Activated CD4-positive, alpha-beta T cell treated with anti-CD3 and anti-CD28 coated beads, Interleukin-2, amount 10 ng/mL, durations not matched to agents 24 days and 14 days (primary cell): ENCODE measurements around the gene IGF1R. TPM values are rescaled to one million over a fixed set of nuclear protein-coding genes. Genes with fewer than 3 reads are reported as not detected.

Source experiments
- DNase-seq: peaks from one replicate; pipeline ENCODE4 v3.0.0; 2022
- H3K27ac Mint-ChIP-seq: one replicate; pipeline ENCODE4 v1.8.0; 2022; ENCODE audit warnings: mild to moderate bottlenecking, mixed read lengths
- H3K27me3 Mint-ChIP-seq: one replicate; pipeline ENCODE4 v1.8.0; 2022; ENCODE audit warnings: mixed read lengths
- H3K36me3 Mint-ChIP-seq: one replicate; pipeline ENCODE4 v1.8.0; 2022; ENCODE audit warnings: low read depth, mild to moderate bottlenecking, mixed read lengths
- H3K4me1 Mint-ChIP-seq: one replicate; pipeline ENCODE4 v1.8.0; 2021; ENCODE audit warnings: mixed read lengths
- H3K4me3 Mint-ChIP-seq: one replicate; pipeline ENCODE4 v1.8.0; 2022; ENCODE audit warnings: mild to moderate bottlenecking, moderate library complexity, mixed read lengths
- H3K9me3 Mint-ChIP-seq: one replicate; pipeline ENCODE4 v1.8.0; 2021; ENCODE audit warnings: mixed read lengths
- intact Hi-C: fragments of 100-400 bp; cut with micrococcal nuclease; formaldehyde crosslinking; loops from one replicate; pipeline ENCODE4 v1.15.1; 2023
- total RNA-seq: library from RNA; stranded (reverse); gene quantifications from 2 replicates; pipeline ENCODE4 v1.2.3, GENCODE V29; 2022

The IGF1R gene
- total RNA-seq, 1 donor from 2014 or later: 35.3 TPM

DNA sequence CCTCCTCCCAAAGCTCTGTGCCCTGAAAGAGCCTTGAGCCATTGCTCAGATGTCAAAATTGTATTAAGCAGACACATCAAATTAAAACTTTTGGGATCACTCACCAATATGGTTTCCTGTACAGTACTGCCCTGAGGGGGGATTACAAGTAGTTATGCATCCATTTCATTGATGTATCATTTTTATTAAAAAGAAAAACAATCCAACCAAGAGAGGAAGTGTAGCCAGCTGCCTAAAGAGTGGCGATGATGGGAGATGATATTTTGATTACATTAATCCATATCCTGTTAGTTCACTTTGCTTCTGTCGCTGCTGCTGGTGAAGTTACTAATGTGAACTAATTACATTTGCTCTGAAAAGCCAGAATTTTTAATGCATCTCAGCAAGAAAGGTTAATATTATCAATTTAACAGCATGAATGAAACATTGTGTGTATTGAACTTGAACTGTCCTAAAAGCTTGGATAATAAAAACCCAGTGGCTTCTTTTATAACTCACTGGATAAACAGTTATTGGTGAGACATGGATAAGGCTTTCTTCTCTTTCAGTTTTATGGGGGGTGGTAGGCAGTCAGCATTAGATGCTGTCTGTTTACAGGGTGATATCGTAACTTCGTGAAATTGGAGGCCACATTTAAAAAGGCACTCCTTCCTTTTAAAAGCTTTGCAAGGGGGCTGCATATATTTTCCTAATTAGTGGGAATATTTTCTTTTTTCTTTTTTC lies 87.7 kb downstream of the IGF1R start:
- no peaks in the 10 kb centered on the region for H3K27me3 Mint-ChIP-seq
- no peak for DNase-seq
- intact Hi-C loops: no loop called here
- H3K4me3 Mint-ChIP-seq: no peak overlapping the region
- no peaks in the 10 kb centered on the region for H3K36me3 Mint-ChIP-seq
- no peak overlapping the region for H3K27ac Mint-ChIP-seq
- peaks cover 36% of the 10 kb centered on the region for H3K4me1 Mint-ChIP-seq
- H3K9me3 Mint-ChIP-seq: no peaks in the 10 kb centered on the region

DNA sequence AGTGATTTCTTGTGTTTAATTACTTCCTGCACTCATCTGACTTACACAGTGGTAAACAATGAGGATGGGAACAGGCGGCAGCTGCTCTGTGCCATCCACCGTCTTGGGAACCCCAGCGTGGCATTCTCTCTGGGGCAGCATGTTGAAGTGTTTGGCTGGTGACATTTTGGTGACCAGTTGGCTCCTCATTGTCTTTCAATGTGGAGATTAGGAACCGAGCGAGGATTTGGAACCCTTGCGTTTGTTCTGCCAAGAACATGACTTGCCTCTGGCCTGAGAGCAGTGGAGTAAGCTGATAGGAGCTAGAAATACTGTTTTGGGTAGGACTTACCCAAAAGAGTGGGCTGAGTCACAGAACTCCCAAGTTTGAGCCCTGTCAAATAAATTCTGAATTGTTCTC lies 88.8 kb downstream of the IGF1R start:
- Mint-ChIP-seq H3K9me3 (no peaks in the 10 kb centered on the region), H3K27ac (no peak overlapping the region), H3K36me3 (no peaks in the 10 kb centered on the region), H3K4me3 (no peak overlapping the region), H3K27me3 (no peaks in the 10 kb centered on the region), H3K4me1 (peaks cover 36% of the 10 kb centered on the region)
- no peak for DNase-seq
- intact Hi-C loops: no loop called here

- Mint-ChIP-seq H3K4me1 (peaks cover 36% of the 10 kb centered on the region), H3K36me3 (no peaks in the 10 kb centered on the region), H3K27me3 (no peaks in the 10 kb centered on the region), H3K4me3 (no peak overlapping the region), H3K9me3 (no peaks in the 10 kb centered on the region), H3K27ac (no peak overlapping the region)
- no peak for DNase-seq
- intact Hi-C loops: no loop called here
Measured at GRCh38 chr15:98737721-98738120, 89.4 kb downstream of the IGF1R start.

GRCh38 chr15:98738689-98739401 lies 90.5 kb downstream of the IGF1R start:
- Mint-ChIP-seq H3K36me3 (no peaks in the 10 kb centered on the region), H3K4me1 (peaks cover 37% of the 10 kb centered on the region), H3K27ac (no peak overlapping the region), H3K9me3 (no peaks in the 10 kb centered on the region), H3K27me3 (no peaks in the 10 kb centered on the region), H3K4me3 (no peak overlapping the region)
- intact Hi-C loops: no loop called here
- DNase-seq: no peak

- Mint-ChIP-seq H3K4me3 (no peak overlapping the region), H3K4me1 (peaks cover 39% of the 10 kb centered on the region), H3K27ac (no peak overlapping the region), H3K9me3 (no peaks in the 10 kb centered on the region), H3K27me3 (no peaks in the 10 kb centered on the region), H3K36me3 (no peaks in the 10 kb centered on the region)
- DNase-seq: no peak
- intact Hi-C loops: no loop called here
Measured at GRCh38 chr15:98740295-98740694, 92.0 kb downstream of the IGF1R start.

DNA sequence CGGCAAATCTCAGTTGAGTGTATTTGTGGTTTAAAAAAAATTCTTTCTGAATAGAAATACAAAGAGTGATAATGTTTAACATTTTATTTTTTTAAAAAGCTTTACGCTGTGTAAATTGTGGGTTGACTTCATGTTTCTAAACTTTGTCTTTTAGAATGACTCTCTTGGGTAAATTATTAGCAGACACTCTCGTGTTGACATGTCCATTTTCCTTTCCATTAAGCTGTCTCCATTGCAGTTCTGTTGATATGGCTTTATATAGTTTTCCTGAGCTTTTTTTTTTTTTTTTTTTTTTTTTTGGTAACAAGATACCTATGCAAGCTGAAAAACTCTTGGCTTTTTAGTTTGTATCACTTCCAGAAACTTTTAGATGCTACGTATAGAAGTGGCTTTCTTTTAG lies 92.6 kb downstream of the IGF1R start:
- Mint-ChIP-seq H3K27ac (no peak overlapping the region), H3K36me3 (no peaks in the 10 kb centered on the region), H3K4me3 (no peak overlapping the region), H3K27me3 (no peaks in the 10 kb centered on the region), H3K4me1 (peaks cover 42% of the 10 kb centered on the region), H3K9me3 (no peaks in the 10 kb centered on the region)
- no peak for DNase-seq
- intact Hi-C loops: no loop called here

GRCh38 chr15:98743177-98743576 lies 94.8 kb downstream of the IGF1R start:
- Mint-ChIP-seq H3K36me3 (no peaks in the 10 kb centered on the region), H3K9me3 (no peaks in the 10 kb centered on the region), H3K4me3 (no peak overlapping the region), H3K27me3 (no peaks in the 10 kb centered on the region), H3K4me1 (peaks cover 50% of the 10 kb centered on the region), H3K27ac (no peak overlapping the region)
- DNase-seq: no peak
- intact Hi-C loops: no loop called here

GRCh38 chr15:98744506-98744905 lies 96.2 kb downstream of the IGF1R start:
- no peaks in the 10 kb centered on the region for H3K27me3 Mint-ChIP-seq
- intact Hi-C loops: no loop called here
- no peaks in the 10 kb centered on the region for H3K36me3 Mint-ChIP-seq
- peaks cover 37% of the 10 kb centered on the region for H3K4me1 Mint-ChIP-seq
- H3K9me3 Mint-ChIP-seq: no peaks in the 10 kb centered on the region
- no peak overlapping the region for H3K4me3 Mint-ChIP-seq
- H3K27ac Mint-ChIP-seq: no peak overlapping the region
- no peak for DNase-seq

DNA sequence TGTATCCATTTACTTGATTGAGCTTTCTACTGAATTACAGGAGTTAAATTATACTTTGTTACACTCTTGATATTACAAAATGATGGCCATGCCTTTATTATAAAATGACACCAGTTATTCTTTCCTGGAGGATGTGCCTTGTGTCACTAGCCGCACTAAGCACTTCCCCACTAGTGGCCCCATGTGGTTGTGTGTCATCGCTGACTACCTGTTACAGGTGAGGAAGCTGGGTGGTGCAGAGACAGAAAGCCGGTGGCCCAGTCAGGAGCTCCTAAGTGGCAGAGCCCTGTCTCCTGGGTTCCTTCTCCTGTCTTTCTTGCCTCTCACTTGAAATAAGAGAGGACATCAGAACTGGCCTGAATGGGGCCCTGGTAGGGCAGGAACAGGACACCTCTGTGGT lies 96.8 kb downstream of the IGF1R start:
- no peak for DNase-seq
- H3K27ac Mint-ChIP-seq: no peak overlapping the region
- intact Hi-C loops: no loop called here
- no peak overlapping the region for H3K4me3 Mint-ChIP-seq
- no peaks in the 10 kb centered on the region for H3K36me3 Mint-ChIP-seq
- peaks cover 33% of the 10 kb centered on the region for H3K4me1 Mint-ChIP-seq
- no peaks in the 10 kb centered on the region for H3K9me3 Mint-ChIP-seq
- no peaks in the 10 kb centered on the region for H3K27me3 Mint-ChIP-seq

DNA sequence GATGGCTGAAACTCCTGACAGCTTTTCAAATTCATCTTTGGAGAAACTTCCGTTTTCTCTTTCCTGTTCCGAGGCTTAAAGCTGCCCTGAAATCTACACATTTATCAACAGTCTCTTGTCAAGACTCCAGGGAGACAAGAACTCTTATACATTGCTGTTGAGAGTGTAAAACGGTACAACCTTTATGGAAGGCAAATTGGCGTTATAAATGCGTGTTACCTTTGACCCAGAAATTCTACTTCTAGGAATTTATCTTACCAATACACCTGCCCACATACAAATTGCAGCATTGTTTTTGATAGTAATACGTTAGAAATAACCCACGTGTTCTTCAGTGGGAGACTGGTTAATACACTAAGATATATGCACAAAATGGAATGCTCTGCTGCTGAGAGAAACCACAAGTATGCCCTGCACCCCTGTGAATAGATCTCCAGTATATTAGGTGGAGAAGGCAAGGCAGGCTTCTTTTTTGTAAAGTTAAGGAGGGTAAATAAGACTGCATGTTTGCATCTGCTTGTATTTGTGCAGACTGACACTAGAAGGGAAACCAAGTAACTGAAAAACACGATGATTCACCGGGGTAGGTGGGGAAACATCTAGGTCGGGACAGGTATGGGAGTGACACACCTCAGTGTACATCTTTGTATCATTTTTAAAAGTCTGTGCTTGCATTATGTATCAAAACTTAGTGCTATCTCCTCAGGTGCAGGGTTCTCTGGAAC lies 97.5 kb downstream of the IGF1R start:
- Mint-ChIP-seq H3K36me3 (no peaks in the 10 kb centered on the region), H3K27ac (no peak overlapping the region), H3K27me3 (no peaks in the 10 kb centered on the region), H3K4me3 (no peak overlapping the region), H3K4me1 (peaks cover 30% of the 10 kb centered on the region), H3K9me3 (no peaks in the 10 kb centered on the region)
- intact Hi-C loops: no loop called here
- DNase-seq: no peak

GRCh38 chr15:98746375-98747155 lies 98.2 kb downstream of the IGF1R start:
- intact Hi-C loops: no loop called here

GRCh38 chr15:98751767-98752166 lies 103.4 kb downstream of the IGF1R start:
- Mint-ChIP-seq H3K36me3 (no peaks in the 10 kb centered on the region), H3K4me1 (peaks cover 9% of the 10 kb centered on the region), H3K4me3 (no peak overlapping the region), H3K27ac (no peak overlapping the region), H3K27me3 (no peaks in the 10 kb centered on the region), H3K9me3 (no peaks in the 10 kb centered on the region)
- DNase-seq: no peak
- intact Hi-C loops: no loop called here

More at GRCh38 chr15:98746375-98747155, 98.2 kb downstream of the IGF1R start:
- Mint-ChIP-seq H3K4me1 (peaks cover 30% of the 10 kb centered on the region), H3K4me3 (no peak overlapping the region), H3K27ac (no peak overlapping the region), H3K27me3 (no peaks in the 10 kb centered on the region), H3K9me3 (no peaks in the 10 kb centered on the region), H3K36me3 (no peaks in the 10 kb centered on the region)
- DNase-seq: no peak

DNA sequence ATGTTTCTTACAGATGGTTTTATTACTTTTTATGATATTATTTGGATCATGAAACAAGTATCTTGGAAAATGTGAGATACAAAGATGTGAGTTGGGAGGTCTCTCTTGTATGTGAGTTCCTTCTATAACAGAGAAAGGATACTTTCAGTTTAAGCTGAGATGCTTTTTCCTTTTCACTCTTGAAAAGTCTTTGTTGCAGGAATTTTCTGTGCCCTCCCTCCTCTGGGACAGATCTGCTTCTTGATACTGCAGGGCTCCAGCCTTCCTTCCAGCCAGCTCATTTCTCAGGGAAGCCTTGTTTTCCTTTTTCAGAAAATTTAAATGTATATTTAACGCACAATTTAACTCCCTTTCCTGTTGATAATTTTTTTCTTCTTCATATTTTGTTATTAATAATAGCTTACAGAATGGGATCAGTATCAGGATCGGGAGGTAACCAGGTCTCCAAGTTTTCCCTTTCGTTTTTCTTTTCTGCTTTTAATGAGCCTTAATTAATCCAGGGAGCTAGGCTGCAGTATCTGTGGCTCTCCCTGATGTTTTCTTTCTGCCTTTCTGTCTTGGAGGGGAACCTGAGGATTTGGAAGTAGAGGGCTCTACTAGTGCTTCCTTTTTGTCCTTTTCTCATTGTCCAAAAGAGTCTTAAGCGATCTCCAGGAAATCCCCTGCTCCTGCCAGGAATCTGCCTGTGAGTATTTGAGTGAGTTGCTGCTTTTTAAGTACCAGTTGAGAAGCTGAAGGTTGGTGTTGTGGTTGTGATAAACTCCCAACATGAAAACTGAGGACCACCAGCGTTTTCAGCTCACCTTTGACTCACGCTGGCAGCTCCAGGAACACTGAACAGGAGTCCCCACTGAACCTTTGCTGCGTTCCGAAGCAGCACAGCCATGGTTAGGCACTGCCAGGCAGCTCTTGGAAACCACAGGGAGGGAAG lies 105.7 kb downstream of the IGF1R start:
- no peak for DNase-seq
- H3K27me3 Mint-ChIP-seq: no peaks in the 10 kb centered on the region
- H3K4me3 Mint-ChIP-seq: no peak overlapping the region
- H3K27ac Mint-ChIP-seq: no peak overlapping the region
- H3K36me3 Mint-ChIP-seq: no peaks in the 10 kb centered on the region
- H3K4me1 Mint-ChIP-seq: peaks cover 5% of the 10 kb centered on the region
- no peaks in the 10 kb centered on the region for H3K9me3 Mint-ChIP-seq
- intact Hi-C loops: no loop called here
